GM12872 (cell line): ENCODE data around the gene CAPN10.

Experiments
- CTCF ChIP-seq: IDR thresholded peaks from 3 replicates; pipeline ENCODE4 v1.5.1; 2011; ENCODE audit warnings: low read depth, mild to moderate bottlenecking, low read length, moderate library complexity; ENCODE audit not compliant: insufficient read depth

CAPN10 gene

GRCh38 chr2:240628808-240629618 is 42.5 kb downstream of the CAPN10 start:
- TF ChIP-seq CTCF = no peak

GRCh38 chr2:240629619-240629967 is 43.1 kb downstream of the CAPN10 start:
- no peak for TF ChIP-seq CTCF

DNA sequence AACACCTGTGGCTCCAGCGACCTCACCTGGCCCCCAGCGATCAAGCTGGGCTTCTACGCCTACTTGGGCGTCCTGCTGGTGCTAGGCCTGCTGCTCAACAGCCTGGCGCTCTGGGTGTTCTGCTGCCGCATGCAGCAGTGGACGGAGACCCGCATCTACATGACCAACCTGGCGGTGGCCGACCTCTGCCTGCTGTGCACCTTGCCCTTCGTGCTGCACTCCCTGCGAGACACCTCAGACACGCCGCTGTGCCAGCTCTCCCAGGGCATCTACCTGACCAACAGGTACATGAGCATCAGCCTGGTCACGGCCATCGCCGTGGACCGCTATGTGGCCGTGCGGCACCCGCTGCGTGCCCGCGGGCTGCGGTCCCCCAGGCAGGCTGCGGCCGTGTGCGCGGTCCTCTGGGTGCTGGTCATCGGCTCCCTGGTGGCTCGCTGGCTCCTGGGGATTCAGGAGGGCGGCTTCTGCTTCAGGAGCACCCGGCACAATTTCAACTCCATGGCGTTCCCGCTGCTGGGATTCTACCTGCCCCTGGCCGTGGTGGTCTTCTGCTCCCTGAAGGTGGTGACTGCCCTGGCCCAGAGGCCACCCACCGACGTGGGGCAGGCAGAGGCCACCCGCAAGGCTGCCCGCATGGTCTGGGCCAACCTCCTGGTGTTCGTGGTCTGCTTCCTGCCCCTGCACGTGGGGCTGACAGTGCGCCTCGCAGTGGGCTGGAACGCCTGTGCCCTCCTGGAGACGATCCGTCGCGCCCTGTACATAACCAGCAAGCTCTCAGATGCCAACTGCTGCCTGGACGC is 43.6 kb downstream of the CAPN10 start:
- no peak for TF ChIP-seq CTCF

- no peak for TF ChIP-seq CTCF
Observed at GRCh38 chr2:240630771-240631547, 44.4 kb downstream of the CAPN10 start.

GRCh38 chr2:240631548-240632305 is 45.2 kb downstream of the CAPN10 start:
- no peak for TF ChIP-seq CTCF

GRCh38 chr2:240632306-240632721 is 45.8 kb downstream of the CAPN10 start:
- no peak for TF ChIP-seq CTCF
